Measurements from ENCODE around the gene ZDHHC13.

ZDHHC13 gene

DNA sequence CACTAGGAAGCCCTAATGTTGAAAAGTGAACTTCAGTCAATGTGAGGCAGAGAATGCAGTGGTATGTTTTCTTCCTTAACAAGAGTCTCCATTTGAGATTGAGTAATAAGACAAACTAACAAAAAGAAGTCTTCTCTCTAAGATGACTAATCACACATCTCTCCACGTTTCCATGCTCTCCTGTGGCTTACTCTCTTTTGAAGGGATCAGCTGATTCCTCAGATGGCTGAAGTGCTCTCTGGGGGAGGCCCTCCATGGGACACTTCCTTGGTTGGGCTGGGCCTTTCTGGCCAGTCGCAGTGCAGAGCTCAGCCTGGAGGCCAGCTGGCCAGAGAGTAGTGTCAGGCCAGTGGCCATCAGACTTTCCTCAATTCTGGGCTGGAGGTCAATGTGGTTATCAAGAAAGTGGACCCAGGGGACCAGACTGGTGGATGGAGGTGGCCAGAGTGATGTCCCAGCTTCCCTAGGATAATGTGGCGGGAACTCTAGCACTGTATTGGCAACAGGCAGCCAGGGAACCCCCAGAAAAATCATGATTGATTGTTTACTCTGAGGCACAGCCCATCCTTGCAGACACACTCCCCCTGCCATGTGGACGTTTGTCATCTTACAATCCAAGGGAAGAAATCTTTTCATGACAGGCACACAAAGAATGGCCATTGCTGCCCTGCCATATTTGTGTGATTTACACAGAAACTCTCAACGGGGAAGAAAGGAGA, 70.3 kb downstream of the ZDHHC13 start:
- Histone ChIP-seq H3K36me3 (ENCODE audit: insufficient read depth, low read length) (no peaks in the 10 kb centered on the region), H3K4me1 (ENCODE audit: insufficient read depth, low read length) (peaks cover 24% of the 10 kb centered on the region), H2AFZ (ENCODE audit: low read depth, low read length) (no peak overlapping the region), H3K4me3 (ENCODE audit: low read length) (no peak overlapping the region), H3K27me3 (ENCODE audit: insufficient read depth, low read length) (peaks cover 51% of the 10 kb centered on the region), H3K9me3 (ENCODE audit: low read length) (peaks cover 4% of the 10 kb centered on the region)

DNA sequence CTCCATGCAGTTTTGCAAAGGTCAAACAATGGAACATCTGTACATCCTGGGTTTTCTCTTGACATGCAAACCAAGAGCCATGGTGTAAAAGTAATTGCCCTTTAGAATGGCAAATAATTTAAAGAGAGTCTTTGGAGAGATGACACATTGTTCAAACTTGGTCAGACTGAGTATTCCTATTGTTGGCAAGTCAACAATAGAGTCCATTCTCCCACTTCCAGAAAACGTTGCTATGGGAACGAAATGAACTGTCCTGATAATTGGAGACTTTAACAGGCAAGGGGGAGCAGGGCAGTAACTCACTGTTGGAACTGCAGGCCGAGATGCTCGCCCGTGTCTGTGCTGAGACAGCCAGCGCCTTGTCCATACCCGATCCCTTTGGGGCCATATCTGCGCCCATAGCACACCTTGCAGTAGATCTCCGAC, 70.9 kb downstream of the ZDHHC13 start:
- Histone ChIP-seq H3K27me3 (ENCODE audit: insufficient read depth, low read length) (peaks cover 56% of the 10 kb centered on the region), H2AFZ (ENCODE audit: low read depth, low read length) (no peak overlapping the region), H3K36me3 (ENCODE audit: insufficient read depth, low read length) (no peaks in the 10 kb centered on the region), H3K4me3 (ENCODE audit: low read length) (no peak overlapping the region), H3K9me3 (ENCODE audit: low read length) (peaks cover 4% of the 10 kb centered on the region), H3K4me1 (ENCODE audit: insufficient read depth, low read length) (peaks cover 24% of the 10 kb centered on the region)

DNA sequence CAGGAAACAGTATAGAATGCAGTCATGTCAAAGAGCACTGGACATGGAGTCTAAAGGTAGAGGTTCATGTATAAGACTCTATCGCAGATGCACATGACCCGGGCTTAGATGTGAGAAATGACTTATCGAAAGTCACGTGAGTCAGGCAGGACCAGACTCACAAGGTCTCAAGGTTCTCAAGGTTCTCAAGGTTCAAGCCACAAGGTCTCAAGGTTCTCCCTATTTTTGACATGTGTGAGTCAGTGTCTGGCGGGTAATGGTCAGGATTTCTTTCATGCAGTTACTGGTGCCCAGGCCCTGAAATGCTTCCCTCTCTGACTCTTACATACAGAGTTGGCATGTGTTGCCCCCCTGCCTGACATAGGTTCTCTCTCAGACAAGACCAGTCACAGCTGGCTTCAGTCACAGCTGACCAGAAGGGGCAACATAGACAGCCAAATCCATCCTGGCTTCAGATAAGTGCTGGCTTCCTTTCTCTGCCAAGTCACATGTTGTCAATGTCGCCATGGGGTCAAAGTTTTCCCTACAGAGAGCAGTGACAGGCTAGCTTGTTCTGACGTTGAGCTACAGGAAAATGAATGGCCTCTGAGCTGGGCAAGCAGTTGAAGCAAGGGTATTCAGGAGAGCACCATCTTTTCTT, 74.7 kb downstream of the ZDHHC13 start:
- no peaks in the 10 kb centered on the region for H3K9me3 ChIP-seq (ENCODE audit: low read length)
- H2AFZ ChIP-seq (ENCODE audit: low read depth, low read length) = no peak overlapping the region
- H3K27me3 ChIP-seq (ENCODE audit: insufficient read depth, low read length) = peaks cover 59% of the 10 kb centered on the region
- peaks cover 24% of the 10 kb centered on the region for H3K4me1 ChIP-seq (ENCODE audit: insufficient read depth, low read length)
- H3K4me3 ChIP-seq (ENCODE audit: low read length) = no peak overlapping the region
- no peaks in the 10 kb centered on the region for H3K36me3 ChIP-seq (ENCODE audit: insufficient read depth, low read length)

DNA sequence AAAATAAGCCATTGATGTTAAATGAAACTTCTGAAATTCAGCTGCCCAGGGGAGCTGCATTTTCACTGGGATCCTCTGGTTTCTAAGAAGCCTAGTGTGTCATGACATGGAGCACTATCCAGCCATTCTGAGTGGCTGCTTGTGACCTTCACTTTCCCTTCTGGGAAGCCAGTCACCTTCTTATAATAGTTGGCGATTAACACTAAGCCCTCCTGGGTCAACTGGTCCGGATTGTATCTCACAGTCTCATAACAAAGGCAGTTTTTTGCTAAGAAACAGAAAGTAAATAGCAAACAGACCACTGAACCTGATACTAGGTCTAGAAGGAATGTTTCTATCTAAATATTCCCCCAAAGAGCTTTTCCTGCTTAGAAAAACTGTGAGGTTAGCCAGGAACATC, 76.9 kb downstream of the ZDHHC13 start:
- Histone ChIP-seq H3K4me3 (ENCODE audit: low read length) (no peak overlapping the region), H3K27me3 (ENCODE audit: insufficient read depth, low read length) (peaks cover 63% of the 10 kb centered on the region), H3K4me1 (ENCODE audit: insufficient read depth, low read length) (peaks cover 5% of the 10 kb centered on the region), H2AFZ (ENCODE audit: low read depth, low read length) (no peak overlapping the region), H3K36me3 (ENCODE audit: insufficient read depth, low read length) (no peaks in the 10 kb centered on the region), H3K9me3 (ENCODE audit: low read length) (no peaks in the 10 kb centered on the region)

DNA sequence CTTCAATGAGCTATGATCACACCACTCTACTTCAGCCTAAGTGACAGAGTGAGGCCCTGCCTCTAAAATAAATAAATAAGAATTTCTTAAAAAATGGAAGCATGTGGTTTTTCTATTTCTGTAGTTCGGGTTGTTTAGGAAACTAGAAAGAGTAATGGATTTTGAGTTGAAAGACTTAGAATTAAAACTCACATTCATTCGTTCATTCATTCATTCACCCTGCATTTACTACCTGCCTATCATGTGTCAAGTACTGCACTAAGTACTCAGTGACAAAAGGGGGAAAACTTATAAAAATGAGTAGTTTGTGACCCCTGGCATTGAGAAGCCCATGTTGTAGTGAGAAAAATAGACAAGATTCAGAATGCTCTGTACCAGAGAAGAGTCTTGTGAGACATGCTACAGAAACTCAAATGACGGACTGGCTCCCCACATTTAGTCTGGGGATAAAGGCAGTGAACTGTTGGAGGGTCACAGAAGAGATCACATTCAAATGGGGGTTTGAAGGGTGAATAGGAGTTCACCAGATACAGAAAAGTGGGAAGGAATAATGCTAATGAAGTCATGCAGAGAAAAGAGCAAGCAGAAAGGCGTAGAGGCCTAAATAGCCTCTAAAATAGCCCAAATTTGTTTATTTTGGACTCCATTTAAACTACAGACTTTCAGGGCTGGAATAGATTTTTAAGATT, 77.8 kb downstream of the ZDHHC13 start:
- Histone ChIP-seq H3K4me1 (ENCODE audit: insufficient read depth, low read length) (peaks cover 5% of the 10 kb centered on the region), H3K36me3 (ENCODE audit: insufficient read depth, low read length) (no peaks in the 10 kb centered on the region), H3K4me3 (ENCODE audit: low read length) (no peak overlapping the region), H3K9me3 (ENCODE audit: low read length) (no peaks in the 10 kb centered on the region), H3K27me3 (ENCODE audit: insufficient read depth, low read length) (peaks cover 63% of the 10 kb centered on the region), H2AFZ (ENCODE audit: low read depth, low read length) (no peak overlapping the region)

DNA sequence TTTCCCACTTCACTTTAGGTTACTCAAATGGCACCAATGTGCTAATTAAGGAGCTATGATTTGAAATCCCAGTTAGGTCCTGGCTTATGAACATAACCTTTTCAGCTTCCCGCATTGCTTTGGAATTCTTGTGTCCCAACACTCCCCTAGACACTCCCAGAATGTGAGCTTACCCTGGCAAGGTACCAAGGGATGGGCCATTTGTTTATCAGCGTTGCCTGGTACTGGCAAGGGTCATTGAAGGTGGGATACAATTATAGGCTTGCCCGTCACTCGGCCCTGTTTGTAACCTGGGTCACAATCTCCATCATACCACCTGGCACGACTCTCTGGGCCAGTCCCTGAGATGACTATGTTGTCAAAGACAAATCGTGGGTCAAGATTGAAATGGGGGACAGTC, 79.5 kb downstream of the ZDHHC13 start:
- no peaks in the 10 kb centered on the region for H3K36me3 ChIP-seq (ENCODE audit: insufficient read depth, low read length)
- H3K4me3 ChIP-seq (ENCODE audit: low read length) = no peak overlapping the region
- H3K9me3 ChIP-seq (ENCODE audit: low read length) = no peaks in the 10 kb centered on the region
- H3K4me1 ChIP-seq (ENCODE audit: insufficient read depth, low read length) = peaks cover 5% of the 10 kb centered on the region
- H2AFZ ChIP-seq (ENCODE audit: low read depth, low read length) = no peak overlapping the region
- peaks cover 62% of the 10 kb centered on the region for H3K27me3 ChIP-seq (ENCODE audit: insufficient read depth, low read length)

DNA sequence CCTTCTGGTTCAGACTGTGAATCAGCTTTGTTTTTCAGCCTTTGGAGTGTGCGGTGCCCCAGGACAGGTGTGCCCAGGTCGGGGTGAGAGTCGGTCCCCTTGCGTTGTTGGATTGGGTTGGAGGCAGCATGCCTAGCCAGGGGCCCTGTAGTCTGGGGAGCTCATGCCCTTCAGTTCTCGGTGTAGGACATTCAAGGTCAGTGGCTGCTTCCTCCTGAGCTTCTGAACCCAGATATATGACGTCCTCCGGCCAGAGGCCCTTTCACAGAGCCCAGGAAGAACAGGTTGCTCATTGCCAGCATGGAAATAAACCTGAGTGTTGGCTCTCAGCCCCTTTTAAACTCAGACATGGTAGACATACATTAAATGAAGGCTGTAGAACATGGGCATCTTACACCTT, 82.1 kb downstream of the ZDHHC13 start:
- peaks cover 55% of the 10 kb centered on the region for H3K27me3 ChIP-seq (ENCODE audit: insufficient read depth, low read length)
- no peaks in the 10 kb centered on the region for H3K36me3 ChIP-seq (ENCODE audit: insufficient read depth, low read length)
- no peak overlapping the region for H2AFZ ChIP-seq (ENCODE audit: low read depth, low read length)
- no peak overlapping the region for H3K4me3 ChIP-seq (ENCODE audit: low read length)
- peaks cover 5% of the 10 kb centered on the region for H3K4me1 ChIP-seq (ENCODE audit: insufficient read depth, low read length)
- H3K9me3 ChIP-seq (ENCODE audit: low read length) = peaks cover 2% of the 10 kb centered on the region

DNA sequence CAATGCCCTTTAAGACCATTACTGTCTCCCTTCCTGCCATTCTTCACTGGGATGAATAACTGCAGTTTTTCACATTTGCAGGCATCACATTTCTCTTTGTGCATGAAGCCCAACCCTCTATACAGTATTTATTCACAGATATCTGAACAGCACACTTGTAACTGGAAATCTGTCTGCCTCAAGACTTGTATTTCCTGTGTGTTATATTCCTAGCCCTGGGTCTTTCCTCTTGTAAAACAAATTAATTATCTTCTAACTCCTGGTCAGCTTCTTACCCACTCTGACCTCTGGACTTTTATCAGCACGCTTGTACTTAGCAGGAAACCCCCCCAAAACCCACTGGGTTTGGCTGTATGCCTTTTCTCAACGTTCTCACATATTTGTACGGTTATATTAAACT, 82.8 kb downstream of the ZDHHC13 start:
- Histone ChIP-seq H2AFZ (ENCODE audit: low read depth, low read length) (no peak overlapping the region), H3K27me3 (ENCODE audit: insufficient read depth, low read length) (peaks cover 52% of the 10 kb centered on the region)

DNA sequence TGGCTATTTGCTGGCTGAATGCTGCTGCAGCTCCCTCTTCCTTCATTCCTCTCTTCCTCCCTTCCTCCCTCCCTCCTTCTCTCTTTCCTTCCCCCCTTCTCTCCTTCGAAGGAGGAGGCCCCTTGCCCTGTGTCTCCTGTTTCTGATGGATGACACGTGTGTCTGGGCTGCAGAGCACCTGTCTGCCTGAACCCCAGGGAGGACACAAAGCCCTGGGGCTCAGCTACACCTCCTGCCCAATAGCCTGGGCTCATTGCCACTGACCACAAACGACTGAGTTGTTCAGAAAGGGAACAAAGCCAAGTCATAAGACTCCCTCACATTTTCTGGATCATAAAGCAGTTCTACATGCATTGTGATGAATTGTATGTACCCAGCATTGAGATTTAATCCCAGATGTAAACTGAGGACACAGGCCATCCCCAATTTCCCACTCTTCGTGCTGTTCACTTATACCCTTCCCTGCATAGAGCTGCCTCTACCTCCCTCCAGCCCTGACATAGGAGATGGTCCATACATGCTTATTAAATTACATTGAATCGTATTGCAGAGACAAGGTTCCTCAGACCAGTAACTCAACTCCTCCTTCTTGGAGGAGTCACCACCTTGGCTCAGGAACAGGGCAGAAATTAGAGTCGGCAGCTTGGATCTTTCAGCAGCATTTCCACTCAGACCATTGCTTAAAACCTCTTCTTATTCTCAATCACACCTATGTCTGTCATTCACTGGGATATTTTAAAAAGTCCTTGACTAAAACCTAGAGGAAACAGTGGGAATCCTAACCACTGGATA, 83.6 kb downstream of the ZDHHC13 start:
- Histone ChIP-seq H3K4me1 (ENCODE audit: insufficient read depth, low read length) (no peaks in the 10 kb centered on the region), H2AFZ (ENCODE audit: low read depth, low read length) (no peak overlapping the region), H3K27me3 (ENCODE audit: insufficient read depth, low read length) (peaks cover 46% of the 10 kb centered on the region), H3K9me3 (ENCODE audit: low read length) (peaks cover 2% of the 10 kb centered on the region), H3K36me3 (ENCODE audit: insufficient read depth, low read length) (no peaks in the 10 kb centered on the region), H3K4me3 (ENCODE audit: low read length) (no peak overlapping the region)

More for the DNA sequence above, 82.8 kb downstream of the ZDHHC13 start:
- no peak overlapping the region for H3K4me3 ChIP-seq (ENCODE audit: low read length)
- peaks cover 5% of the 10 kb centered on the region for H3K4me1 ChIP-seq (ENCODE audit: insufficient read depth, low read length)
- H3K9me3 ChIP-seq (ENCODE audit: low read length) = peaks cover 2% of the 10 kb centered on the region
- no peaks in the 10 kb centered on the region for H3K36me3 ChIP-seq (ENCODE audit: insufficient read depth, low read length)

DNA sequence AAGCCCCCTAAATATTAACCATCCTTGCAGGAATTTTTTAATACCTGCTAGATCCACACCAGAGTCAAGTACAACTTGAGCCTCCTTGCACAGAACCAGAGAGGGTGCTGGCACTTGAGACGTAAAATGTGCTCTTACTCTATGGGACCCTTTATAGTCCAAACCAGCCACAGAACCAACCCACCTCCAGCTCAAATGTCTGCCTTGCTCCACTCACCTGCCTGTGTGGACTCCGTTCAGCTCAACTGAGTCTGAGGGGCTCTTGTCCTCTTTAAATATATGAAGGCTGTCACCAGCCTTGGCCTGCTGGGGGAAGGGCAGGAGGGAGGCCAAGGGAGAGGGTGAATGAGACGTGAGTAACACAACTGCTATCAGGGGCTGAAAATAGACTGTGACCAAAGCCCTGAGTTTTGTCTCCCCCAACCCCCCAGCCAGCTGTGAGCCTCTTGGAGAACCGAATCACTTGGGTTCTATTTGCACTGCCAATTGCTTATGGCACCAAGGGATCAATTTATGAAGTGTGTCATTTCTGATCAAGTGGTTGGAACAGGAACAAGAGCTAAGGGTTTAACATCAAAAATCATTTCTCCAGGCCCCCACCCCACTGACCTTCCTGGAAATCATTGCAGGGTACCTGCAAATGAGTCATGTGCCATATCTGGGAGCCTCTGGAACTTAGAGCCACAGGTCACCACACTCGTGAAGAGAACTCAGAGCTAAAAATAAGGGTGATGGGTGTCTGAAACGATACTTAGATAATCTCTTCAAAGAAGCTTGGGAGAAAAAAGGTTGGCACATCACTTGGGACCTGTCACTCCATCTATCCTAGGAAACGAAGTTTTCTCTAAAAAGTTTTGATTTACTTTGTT, 85.0 kb downstream of the ZDHHC13 start, which contains the start of gene CSRP3:
Gene CSRP3 (minus strand): TSS at position 247 of the 869 bp plus-strand sequence. CDS start 9,535 bp downstream, outside the sequence.
- Histone ChIP-seq H3K27me3 (ENCODE audit: insufficient read depth, low read length) (peaks cover 41% of the 10 kb centered on the region), H3K4me1 (ENCODE audit: insufficient read depth, low read length) (no peaks in the 10 kb centered on the region), H3K9me3 (ENCODE audit: low read length) (peaks cover 2% of the 10 kb centered on the region), H2AFZ (ENCODE audit: low read depth, low read length) (no peak within 1 kb of the TSS), H3K36me3 (ENCODE audit: insufficient read depth, low read length) (no peaks in the 10 kb centered on the region), H3K4me3 (ENCODE audit: low read length) (no peak within 1 kb of the TSS)

DNA sequence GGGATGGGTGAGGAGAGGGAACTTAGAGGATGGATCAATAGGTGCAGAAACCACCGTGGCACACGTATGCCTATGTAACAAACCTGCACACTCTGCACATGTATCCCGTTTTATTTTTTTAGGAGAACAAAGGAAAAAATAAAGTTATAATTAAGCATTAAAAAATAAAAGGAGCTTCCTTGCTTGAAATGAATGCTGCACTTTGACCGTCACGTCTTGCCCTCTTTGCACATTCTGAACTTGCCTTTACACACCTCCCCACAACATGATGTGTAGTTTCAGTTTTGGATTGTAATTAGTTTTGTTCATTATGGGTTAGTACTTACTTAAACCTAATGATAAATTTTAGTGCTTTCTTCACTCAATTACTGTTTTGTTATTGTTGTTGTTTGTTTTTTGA, 87.9 kb downstream of the ZDHHC13 start:
- Histone ChIP-seq H3K9me3 (ENCODE audit: low read length) (peaks cover 2% of the 10 kb centered on the region), H3K27me3 (ENCODE audit: insufficient read depth, low read length) (peaks cover 35% of the 10 kb centered on the region), H2AFZ (ENCODE audit: low read depth, low read length) (no peak overlapping the region), H3K36me3 (ENCODE audit: insufficient read depth, low read length) (no peaks in the 10 kb centered on the region), H3K4me1 (ENCODE audit: insufficient read depth, low read length) (peaks cover 13% of the 10 kb centered on the region), H3K4me3 (ENCODE audit: low read length) (no peak overlapping the region)

DNA sequence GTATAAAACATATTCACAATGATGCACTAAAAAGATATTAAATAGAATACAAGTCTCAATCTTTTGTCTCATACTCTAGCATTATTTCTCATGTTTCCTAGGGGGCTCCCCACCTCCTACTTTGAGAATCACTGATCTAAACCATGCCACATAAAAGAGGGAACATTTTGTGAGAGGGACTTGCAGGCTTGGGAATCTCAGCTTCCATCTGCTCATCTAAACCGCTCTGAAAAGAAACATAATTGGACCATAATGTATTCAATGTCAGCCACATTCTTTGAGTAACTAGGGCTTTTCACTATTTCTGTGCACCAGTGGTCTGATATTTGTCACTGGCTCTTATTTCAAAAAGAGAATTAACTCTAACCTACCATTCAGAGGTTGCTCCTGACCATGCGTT, 91.2 kb downstream of the ZDHHC13 start:
- peaks cover 12% of the 10 kb centered on the region for H3K27me3 ChIP-seq (ENCODE audit: insufficient read depth, low read length)
- no peaks in the 10 kb centered on the region for H3K9me3 ChIP-seq (ENCODE audit: low read length)
- H2AFZ ChIP-seq (ENCODE audit: low read depth, low read length) = no peak overlapping the region
- H3K4me3 ChIP-seq (ENCODE audit: low read length) = no peak overlapping the region
- H3K36me3 ChIP-seq (ENCODE audit: insufficient read depth, low read length) = no peaks in the 10 kb centered on the region
- H3K4me1 ChIP-seq (ENCODE audit: insufficient read depth, low read length) = peaks cover 13% of the 10 kb centered on the region
